ENCODE measurements around the gene PRICKLE2. TPM values are rescaled to one million over a fixed set of nuclear protein-coding genes. Genes with fewer than 3 reads are reported as not detected.

PRICKLE2 gene
- total RNA-seq, 4 donors from 2014 or later = 3.4 to 29.2 (median 12.6) TPM

DNA sequence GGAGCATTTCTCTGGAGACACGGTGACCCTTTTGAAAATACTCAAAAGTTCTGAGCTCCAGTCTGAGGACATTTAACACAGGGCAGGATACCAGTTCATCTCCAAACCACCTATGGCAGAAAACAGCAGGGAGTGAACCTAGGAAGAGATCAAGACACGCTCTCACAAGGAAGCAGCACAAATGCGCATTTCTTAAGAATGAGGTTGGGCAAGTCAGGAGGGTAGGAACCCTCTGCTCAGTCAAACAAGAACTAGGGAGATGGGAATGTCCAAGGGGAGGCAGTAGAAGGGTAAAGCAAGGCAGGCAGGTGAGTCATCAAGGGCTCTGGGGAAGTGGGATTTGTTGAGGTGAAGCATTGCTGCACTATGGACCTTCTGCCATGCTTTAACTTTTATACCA is 141.7 kb downstream of the PRICKLE2 start:
- Histone ChIP-seq H3K4me3 (no peak overlapping the region), H3K27ac (no peak overlapping the region), H3K27me3 (no peaks in the 10 kb centered on the region), H3K36me3 (no peaks in the 10 kb centered on the region), H3K4me1 (peaks cover 0 to 17% (median 0%) of the 10 kb centered on the region in 3 donors), H3K9me3 (no peaks in the 10 kb centered on the region)
- TF ChIP-seq, protein P1, sequence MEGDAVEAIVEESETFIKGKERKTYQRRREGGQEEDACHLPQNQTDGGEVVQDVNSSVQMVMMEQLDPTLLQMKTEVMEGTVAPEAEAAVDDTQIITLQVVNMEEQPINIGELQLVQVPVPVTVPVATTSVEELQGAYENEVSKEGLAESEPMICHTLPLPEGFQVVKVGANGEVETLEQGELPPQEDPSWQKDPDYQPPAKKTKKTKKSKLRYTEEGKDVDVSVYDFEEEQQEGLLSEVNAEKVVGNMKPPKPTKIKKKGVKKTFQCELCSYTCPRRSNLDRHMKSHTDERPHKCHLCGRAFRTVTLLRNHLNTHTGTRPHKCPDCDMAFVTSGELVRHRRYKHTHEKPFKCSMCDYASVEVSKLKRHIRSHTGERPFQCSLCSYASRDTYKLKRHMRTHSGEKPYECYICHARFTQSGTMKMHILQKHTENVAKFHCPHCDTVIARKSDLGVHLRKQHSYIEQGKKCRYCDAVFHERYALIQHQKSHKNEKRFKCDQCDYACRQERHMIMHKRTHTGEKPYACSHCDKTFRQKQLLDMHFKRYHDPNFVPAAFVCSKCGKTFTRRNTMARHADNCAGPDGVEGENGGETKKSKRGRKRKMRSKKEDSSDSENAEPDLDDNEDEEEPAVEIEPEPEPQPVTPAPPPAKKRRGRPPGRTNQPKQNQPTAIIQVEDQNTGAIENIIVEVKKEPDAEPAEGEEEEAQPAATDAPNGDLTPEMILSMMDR (IDR thresholded peaks at IDR 0.05) = no peak
- TF ChIP-seq POLR2A (IDR thresholded peaks at IDR 0.05) = no peak
- 59 to 66% methylated on average over 3 of the region's 3 CpGs for WGBS, 2 donors
- intact Hi-C loops (cut with DNase I) = no loop called here
- DNase-seq = no peak

GRCh38 chr3:64082961-64083541 is 142.2 kb downstream of the PRICKLE2 start:
- no peak for DNase-seq
- 61 to 82% methylated on average over 6 to 7 of the region's 7 CpGs for WGBS, 2 donors
- TF ChIP-seq POLR2A (IDR thresholded peaks at IDR 0.05) = no peak
- TF ChIP-seq, protein P1 (IDR thresholded peaks at IDR 0.05) = no peak
- Histone ChIP-seq H3K9me3 (no peaks in the 10 kb centered on the region), H3K27me3 (no peaks in the 10 kb centered on the region), H3K4me1 (peaks cover 0 to 13% (median 0%) of the 10 kb centered on the region in 3 donors), H3K4me3 (no peak overlapping the region), H3K27ac (no peak overlapping the region), H3K36me3 (no peaks in the 10 kb centered on the region)
- intact Hi-C loops (cut with DNase I) = no loop called here

- WGBS, 2 donors = 73 to 92% methylated on average over 3 of the region's 3 CpGs
- Histone ChIP-seq H3K4me1 (peaks cover 0 to 13% (median 0%) of the 10 kb centered on the region in 3 donors), H3K27me3 (no peaks in the 10 kb centered on the region), H3K27ac (no peak overlapping the region), H3K9me3 (no peaks in the 10 kb centered on the region), H3K36me3 (no peaks in the 10 kb centered on the region), H3K4me3 (no peak overlapping the region)
- TF ChIP-seq POLR2A (IDR thresholded peaks at IDR 0.05) = no peak
- TF ChIP-seq, protein P1 (IDR thresholded peaks at IDR 0.05) = no peak
- no peak for DNase-seq
- intact Hi-C loops (cut with DNase I) = no loop called here
Measured at GRCh38 chr3:64082411-64082810, 142.9 kb downstream of the PRICKLE2 start.

DNA sequence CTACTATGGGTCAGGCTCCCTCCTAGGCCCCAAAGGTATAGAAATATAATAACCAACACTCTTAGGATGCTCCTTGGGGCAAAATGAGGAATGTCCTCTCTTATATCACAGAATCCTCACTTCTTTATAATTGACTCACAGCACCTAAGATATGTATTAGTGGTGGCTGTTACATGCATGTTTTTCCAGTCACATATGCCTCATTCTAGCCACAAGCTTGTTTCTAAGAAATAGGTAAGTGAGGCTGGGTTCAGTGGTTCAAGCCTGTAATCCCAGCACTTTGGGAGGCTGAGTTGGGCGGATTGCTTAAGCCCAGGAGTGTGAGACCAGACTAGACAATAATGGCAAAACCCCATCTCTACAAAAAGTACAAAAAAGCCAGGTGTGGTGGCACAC is 144.0 kb downstream of the PRICKLE2 start:
- no peaks in the 10 kb centered on the region for H3K36me3 ChIP-seq
- 78 to 91% methylated on average over 1 of the region's 1 CpG for WGBS, 2 donors

DNA sequence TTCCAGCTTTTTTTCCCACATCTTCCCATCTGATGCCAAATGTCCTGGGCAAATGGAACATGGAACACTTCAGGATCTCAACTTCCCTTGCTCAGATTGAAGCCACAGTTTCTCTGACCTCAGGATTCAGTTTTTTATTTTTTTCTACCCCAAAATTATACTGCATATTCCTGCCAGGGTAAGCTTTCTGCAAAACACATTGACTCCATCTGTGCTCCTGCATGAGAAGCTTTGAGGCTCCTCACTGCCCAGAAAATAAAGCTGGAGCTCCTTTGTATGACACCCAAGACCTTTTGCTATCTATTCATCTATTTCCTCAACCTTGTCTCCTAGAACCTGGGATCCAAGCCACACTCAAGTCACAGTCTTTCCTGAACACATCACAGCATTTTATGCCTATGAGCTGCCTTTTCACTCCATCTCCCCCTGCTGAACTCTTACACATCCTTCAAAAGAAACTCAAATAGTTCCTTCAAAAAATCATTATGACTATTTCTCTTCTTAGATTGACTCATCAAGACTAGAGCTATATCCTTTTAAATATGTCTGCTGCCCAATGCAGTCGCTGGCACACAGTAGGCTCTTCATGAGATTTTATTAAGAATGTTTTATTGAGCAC is 144.5 kb downstream of the PRICKLE2 start:
- DNase-seq = no peak
- Histone ChIP-seq H3K27ac (no peak overlapping the region), H3K9me3 (no peaks in the 10 kb centered on the region), H3K27me3 (no peaks in the 10 kb centered on the region), H3K36me3 (no peaks in the 10 kb centered on the region), H3K4me3 (no peak overlapping the region), H3K4me1 (peaks cover 0 to 13% (median 0%) of the 10 kb centered on the region in 3 donors)
- TF ChIP-seq POLR2A (IDR thresholded peaks at IDR 0.05) = no peak
- TF ChIP-seq, protein P1 (IDR thresholded peaks at IDR 0.05) = no peak
- WGBS, 2 donors = 57 to 80% methylated on average over 1 of the region's 1 CpG
- intact Hi-C loops (cut with DNase I) = no loop called here

More for the DNA sequence above, 144.0 kb downstream of the PRICKLE2 start:
- Histone ChIP-seq H3K4me3 (no peak overlapping the region), H3K27me3 (no peaks in the 10 kb centered on the region), H3K9me3 (no peaks in the 10 kb centered on the region), H3K4me1 (peaks cover 0 to 13% (median 0%) of the 10 kb centered on the region in 3 donors), H3K27ac (no peak overlapping the region)
- no peak for DNase-seq
- TF ChIP-seq POLR2A (IDR thresholded peaks at IDR 0.05) = no peak
- TF ChIP-seq, protein P1 (IDR thresholded peaks at IDR 0.05) = no peak
- intact Hi-C loops (cut with DNase I) = no loop called here
